Activated CD8-positive, alpha-beta T cell treated with anti-CD3 and anti-CD28 coated beads, Interleukin-2, amount 10 ng/mL, durations not matched to agents 7 days and 5 days (primary cell): ENCODE results near the gene RUNX3. TPM values are rescaled to one million over a fixed set of nuclear protein-coding genes. Genes with fewer than 3 reads are reported as not detected.
A peak's percentile ranks its signal among the peaks of the same experiment; 100 is the strongest.

Experiments
- ATAC-seq: fragments of 150-1000 bp; cut with Tn5 transposase; one replicate; pipeline ENCODE4 v1.10.0; 2021; ENCODE audit warnings: moderate library complexity
- CTCF ChIA-PET: fragments of 350-600 bp; sonication (Branson Sonifier 250); formaldehyde crosslinking; loops from one replicate; lab custom pipeline; 2021; ENCODE audit warnings: antibody characterized with exemption; lab: Charles Lee
- POLR2A ChIA-PET: fragments of 350-600 bp; sonication (Branson Sonifier 250); formaldehyde crosslinking; loops from one replicate; lab custom pipeline; 2021; ENCODE audit warnings: antibody characterized with exemption; lab: Charles Lee
- DNase-seq: peaks from one replicate; pipeline ENCODE4 v3.0.0-alpha.2; 2020
- H3K27ac Mint-ChIP-seq: one replicate; pipeline ENCODE4 v1.8.0; 2021; ENCODE audit warnings: mild to moderate bottlenecking, mixed read lengths
- H3K27me3 Mint-ChIP-seq: one replicate; pipeline ENCODE4 v1.8.0; 2021; ENCODE audit warnings: low read depth, mixed read lengths
- H3K36me3 Mint-ChIP-seq: one replicate; pipeline ENCODE4 v1.8.0; 2021; ENCODE audit warnings: low read depth, mixed read lengths
- H3K4me1 Mint-ChIP-seq: one replicate; pipeline ENCODE4 v1.8.0; 2021; ENCODE audit warnings: low read depth, mixed read lengths
- H3K4me3 Mint-ChIP-seq: one replicate; pipeline ENCODE4 v1.8.0; 2021; ENCODE audit warnings: mild to moderate bottlenecking, mixed read lengths
- H3K9me3 Mint-ChIP-seq: one replicate; pipeline ENCODE4 v1.8.0; 2022; ENCODE audit warnings: mixed read lengths; ENCODE audit not compliant: insufficient read depth
- total RNA-seq, 2 experiments: library from RNA; stranded (reverse); gene quantifications; one replicate each; pipeline ENCODE4 v1.2.3, GENCODE V29; 2021

RUNX3 gene
- total RNA-seq, 2 experiments from 2014 or later: 144 to 147 TPM

GRCh38 chr1:24935615-24936484 lies 5.8 kb upstream of the RUNX3 start:
- no peak for DNase-seq
- ChIA-PET POLR2A (interaction anchor here (0.7 to 1.1 kb wide), 4 partner anchors 9 to 28 kb away, joined by 3 read pairs; no protein-coding TSS in a partner anchor), CTCF (interaction anchor here (0.7 to 7.0 kb wide), 5 partner anchors 16 to 214 kb away, joined by 3 to 28 read pairs (median 6); no protein-coding TSS in a partner anchor)
- Mint-ChIP-seq H3K27me3 (no peaks in the 10 kb centered on the region), H3K4me1 (peaks cover 93% of the 10 kb centered on the region), H3K4me3 (no peak overlapping the region), H3K27ac (peak overlapping the region; percentile 44), H3K9me3 (no peaks in the 10 kb centered on the region), H3K36me3 (peaks cover 89% of the 10 kb centered on the region)
- ATAC-seq: no peak

- H3K27ac Mint-ChIP-seq: peak overlapping the region; percentile 44
- DNase-seq (no peak), ATAC-seq (no peak)
- peaks cover 89% of the 10 kb centered on the region for H3K36me3 Mint-ChIP-seq
- POLR2A ChIA-PET: interaction anchor here (1.0 to 1.1 kb wide), 3 partner anchors 12 to 28 kb away, joined by 3 read pairs; no protein-coding TSS in a partner anchor
- no peaks in the 10 kb centered on the region for H3K27me3 Mint-ChIP-seq
- no peak overlapping the region for H3K4me3 Mint-ChIP-seq
- no peaks in the 10 kb centered on the region for H3K9me3 Mint-ChIP-seq
- H3K4me1 Mint-ChIP-seq: peaks cover 92% of the 10 kb centered on the region
- CTCF ChIA-PET: interaction anchor here (0.9 to 2.3 kb wide), 3 partner anchors 17 to 102 kb away, joined by 3 to 6 read pairs (median 3); no protein-coding TSS in a partner anchor
Measured at GRCh38 chr1:24935196-24935526, 5.1 kb upstream of the RUNX3 start.

- POLR2A ChIA-PET: interaction anchor here (1.1 kb wide), 2 partner anchors 13 to 29 kb away, joined by 3 read pairs; no protein-coding TSS in a partner anchor
Measured at GRCh38 chr1:24934310-24935195, 4.5 kb upstream of the RUNX3 start.

GRCh38 chr1:24933468-24933867 lies 3.4 kb upstream of the RUNX3 start:
- DNase-seq: no peak
- no peak for ATAC-seq
- peaks cover 79% of the 10 kb centered on the region for H3K4me1 Mint-ChIP-seq
- ChIA-PET POLR2A (interaction anchor here (1.6 kb wide), 1 partner anchor 14 kb away, joined by 6 read pairs; no protein-coding TSS in a partner anchor), CTCF (interaction anchor here (0.6 to 9.9 kb wide), 18 partner anchors 8 to 273 kb away, joined by 3 to 85 read pairs (median 8); no protein-coding TSS in a partner anchor)
- peak overlapping the region; percentile 49 for H3K4me3 Mint-ChIP-seq
- H3K36me3 Mint-ChIP-seq: peaks cover 79% of the 10 kb centered on the region
- peak overlapping the region; percentile 82 for H3K27ac Mint-ChIP-seq
- H3K9me3 Mint-ChIP-seq: no peaks in the 10 kb centered on the region
- no peaks in the 10 kb centered on the region for H3K27me3 Mint-ChIP-seq

More at GRCh38 chr1:24934310-24935195, 4.5 kb upstream of the RUNX3 start:
- Mint-ChIP-seq H3K27ac (peak overlapping the region; percentile 82), H3K27me3 (no peaks in the 10 kb centered on the region), H3K36me3 (peaks cover 83% of the 10 kb centered on the region), H3K4me3 (peak overlapping the region; percentile 49), H3K4me1 (peaks cover 86% of the 10 kb centered on the region), H3K9me3 (no peaks in the 10 kb centered on the region)
- CTCF ChIA-PET: interaction anchor here (0.9 to 3.0 kb wide), 5 partner anchors 28 to 272 kb away, joined by 3 to 18 read pairs (median 6); no protein-coding TSS in a partner anchor
- DNase-seq (no peak), ATAC-seq (no peak)

- ChIA-PET CTCF (interaction anchor here (0.6 to 9.9 kb wide), 30 partner anchors 9 to 272 kb away, joined by 3 to 85 read pairs (median 4); no protein-coding TSS in a partner anchor), POLR2A (interaction anchor here (0.7 to 1.6 kb wide), 4 partner anchors 14 to 110 kb away, joined by 3 to 6 read pairs (median 4); no protein-coding TSS in a partner anchor)
- H3K27me3 Mint-ChIP-seq: no peaks in the 10 kb centered on the region
- H3K4me3 Mint-ChIP-seq: peak overlapping the region; percentile 49
- peaks cover 79% of the 10 kb centered on the region for H3K36me3 Mint-ChIP-seq
- H3K9me3 Mint-ChIP-seq: no peaks in the 10 kb centered on the region
- ATAC-seq: no peak
- peak overlapping the region; percentile 64 for H3K27ac Mint-ChIP-seq
- no peak for DNase-seq
- peaks cover 79% of the 10 kb centered on the region for H3K4me1 Mint-ChIP-seq
Measured at GRCh38 chr1:24932725-24933294, 2.7 kb upstream of the RUNX3 start.

- Mint-ChIP-seq H3K36me3 (peaks cover 79% of the 10 kb centered on the region), H3K4me3 (peak overlapping the region; percentile 81), H3K27ac (peak overlapping the region; percentile 79), H3K4me1 (peaks cover 79% of the 10 kb centered on the region), H3K9me3 (no peaks in the 10 kb centered on the region), H3K27me3 (no peaks in the 10 kb centered on the region)
- ATAC-seq (peak; percentile 26), DNase-seq (peak; percentile 60)
- ChIA-PET POLR2A (interaction anchor here (0.7 to 1.6 kb wide), 4 partner anchors 15 to 110 kb away, joined by 3 to 6 read pairs (median 4); no protein-coding TSS in a partner anchor), CTCF (interaction anchor here (0.7 to 9.9 kb wide), 28 partner anchors 9 to 273 kb away, joined by 3 to 85 read pairs (median 5); no protein-coding TSS in a partner anchor)
Measured at GRCh38 chr1:24932284-24932683, 2.2 kb upstream of the RUNX3 start.

GRCh38 chr1:24931468-24932231 lies 1.6 kb upstream of the RUNX3 start:
- DNase-seq (no peak), ATAC-seq (no peak)
- H3K4me1 Mint-ChIP-seq: peaks cover 80% of the 10 kb centered on the region
- no peaks in the 10 kb centered on the region for H3K9me3 Mint-ChIP-seq
- CTCF ChIA-PET: interaction anchor here (1.0 to 9.9 kb wide), 18 partner anchors 11 to 169 kb away, joined by 3 to 85 read pairs (median 8); no protein-coding TSS in a partner anchor
- H3K27me3 Mint-ChIP-seq: no peaks in the 10 kb centered on the region
- peak overlapping the region; percentile 81 for H3K4me3 Mint-ChIP-seq
- H3K27ac Mint-ChIP-seq: peak overlapping the region; percentile 79
- POLR2A ChIA-PET: interaction anchor here (0.7 to 1.6 kb wide), 3 partner anchors 23 to 108 kb away, joined by 3 to 9 read pairs (median 4); no protein-coding TSS in a partner anchor
- peaks cover 79% of the 10 kb centered on the region for H3K36me3 Mint-ChIP-seq

- Mint-ChIP-seq H3K27ac (peak overlapping the region; percentile 83), H3K4me1 (peaks cover 80% of the 10 kb centered on the region), H3K27me3 (no peaks in the 10 kb centered on the region), H3K4me3 (peak overlapping the region; percentile 81), H3K36me3 (peaks cover 81% of the 10 kb centered on the region), H3K9me3 (no peaks in the 10 kb centered on the region)
- no peak for ATAC-seq
- no peak for DNase-seq
- POLR2A ChIA-PET: interaction anchor here (1.2 to 1.6 kb wide), 2 partner anchors 24 to 316 kb away, joined by 4 to 9 read pairs; partner anchors contain the start of gene RSRP1
- CTCF ChIA-PET: interaction anchor here (1.1 to 9.9 kb wide), 12 partner anchors 14 to 169 kb away, joined by 3 to 85 read pairs (median 8); no protein-coding TSS in a partner anchor
Measured at GRCh38 chr1:24931146-24931467, 1.0 kb upstream of the RUNX3 start.

GRCh38 chr1:24929398-24930259 lies 447 bp downstream of the RUNX3 start:
- ChIA-PET POLR2A (interaction anchor here (0.6 to 8.1 kb wide), 18 partner anchors 11 to 318 kb away, joined by 3 to 63 read pairs (median 4); partner anchors contain the start of genes RSRP1 and SYF2), CTCF (interaction anchor here (0.7 to 9.9 kb wide), 21 partner anchors 15 to 219 kb away, joined by 3 to 85 read pairs (median 5); no protein-coding TSS in a partner anchor)
- no peaks in the 10 kb centered on the region for H3K9me3 Mint-ChIP-seq
- ATAC-seq (peak; percentile 8), DNase-seq (peak; percentile 63)
- peak overlapping the region; percentile 85 for H3K27ac Mint-ChIP-seq
- H3K36me3 Mint-ChIP-seq: peaks cover 81% of the 10 kb centered on the region
- H3K4me1 Mint-ChIP-seq: peaks cover 81% of the 10 kb centered on the region
- H3K27me3 Mint-ChIP-seq: no peaks in the 10 kb centered on the region
- peak overlapping the region; percentile 95 for H3K4me3 Mint-ChIP-seq
